ENCODE measurements around the gene COL6A1. TPM values are rescaled to one million over a fixed set of nuclear protein-coding genes. Genes with fewer than 3 reads are reported as not detected.

COL6A1 gene
- total and polyA plus RNA-seq, 4 donors = 16.9 to 82.0 (median 35.7) TPM

GRCh38 chr21:46005081-46005480 lies 23.5 kb downstream of the COL6A1 start:
- peaks cover 0 to 11% (median 1%) of the 10 kb centered on the region in 4 donors for H3K36me3 ChIP-seq (ENCODE audit: control insufficient read depth in 4 of 4, insufficient read depth in 3 of 4, low read depth in 1 of 4, low read length in 3 of 4)
- no peaks in the 10 kb centered on the region for H3K4me1 ChIP-seq (ENCODE audit: control insufficient read depth in 4 of 4, insufficient read depth in 4 of 4, low read length in 3 of 4)

More at GRCh38 chr21:46005081-46005480, 23.5 kb downstream of the COL6A1 start:
- no peak overlapping the region for H3K9ac ChIP-seq (ENCODE audit: low read depth in 1 of 2, low read length in 2 of 2)
- TF ChIP-seq MAX (IDR thresholded peaks at IDR 0.05) (no peak), ZBTB33 (IDR thresholded peaks at IDR 0.05) (no peak), YY1 (IDR thresholded peaks at IDR 0.05) (no peak), REST (IDR thresholded peaks at IDR 0.05) (no peak), RAD21 (IDR thresholded peaks at IDR 0.05) (no peak), JUND (IDR thresholded peaks at IDR 0.05) (no peak), ATF3 (IDR thresholded peaks at IDR 0.05) (no peak), EGR1 (IDR thresholded peaks at IDR 0.05; ENCODE audit: low read depth in 2 of 2) (no peak), GABPA (IDR thresholded peaks at IDR 0.05 in 1 of 2, conservative IDR thresholded peaks at IDR 0.05 in 1 of 2) (no peak), RXRA (IDR thresholded peaks at IDR 0.05) (no peak), SP1 (IDR thresholded peaks at IDR 0.05) (no peak), FOXA2 (IDR thresholded peaks at IDR 0.05) (no peak), NR2F2 (IDR thresholded peaks at IDR 0.05) (no peak), CTCF (IDR thresholded peaks at IDR 0.05; ENCODE audit: low read depth, low read length, missing input control) (no peak), FOXA1 (IDR thresholded peaks at IDR 0.05) (no peak), HNF4G (IDR thresholded peaks at IDR 0.05) (no peak), TAF1 (conservative IDR thresholded peaks at IDR 0.05) (no peak), HNF4A (conservative IDR thresholded peaks at IDR 0.05) (no peak)
- H3K27me3 ChIP-seq (ENCODE audit: control insufficient read depth in 4 of 4, insufficient read depth in 4 of 4, low read length in 3 of 4) = no peaks in the 10 kb centered on the region
- H3K4me3 ChIP-seq (ENCODE audit: low read depth in 1 of 3, low read length in 3 of 3) = no peak overlapping the region
- peak; percentile 16 for DNase-seq (ENCODE audit: low spot score)
- WGBS = 85% methylated on average over 12 of the region's 12 CpGs
- H3K27ac ChIP-seq (ENCODE audit: low read depth in 1 of 2, low read length in 2 of 2) = no peak overlapping the region
- no peaks in the 10 kb centered on the region for H3K9me3 ChIP-seq (ENCODE audit: control insufficient read depth in 4 of 4, low read length in 3 of 4)
